Mesothelial cell of epicardium (in vitro differentiated cells): Measurements from ENCODE around the gene GRAMD1B. TPM values are rescaled to one million over a fixed set of nuclear protein-coding genes. Genes with fewer than 3 reads are reported as not detected.

Experiments used
- DNase-seq, 2 experiments: peaks; one replicate each; pipeline ENCODE4 v3.0.0; 2021; ENCODE audit warnings: low spot score in 2 of 2; ENCODE audit not compliant: unreplicated experiment in 2 of 2
- H3K27ac Mint-ChIP-seq: 2 replicates; pipeline ENCODE4 v1.8.0; 2021; ENCODE audit warnings: mixed read lengths
- H3K27me3 Mint-ChIP-seq: 2 replicates; pipeline ENCODE4 v1.8.0; 2021; ENCODE audit warnings: low read depth, mixed read lengths
- H3K36me3 Mint-ChIP-seq: 2 replicates; pipeline ENCODE4 v1.8.0; 2021; ENCODE audit warnings: mixed read lengths
- H3K4me1 Mint-ChIP-seq: 2 replicates; pipeline ENCODE4 v1.8.0; 2021; ENCODE audit warnings: mixed read lengths
- H3K4me3 Mint-ChIP-seq: 2 replicates; pipeline ENCODE4 v1.8.0; 2021; ENCODE audit warnings: mild to moderate bottlenecking, moderate library complexity, mixed read lengths
- H3K9me3 Mint-ChIP-seq: 2 replicates; pipeline ENCODE4 v1.8.0; 2021; ENCODE audit warnings: mixed read lengths
- total RNA-seq: library from RNA; stranded (reverse); gene quantifications from 3 replicates; pipeline ENCODE4 v1.2.1, GENCODE V29; 2021
- TF ChIP-seq, protein P1 (sequence below): fragments of 200-600 bp; sonication (generic); IDR thresholded peaks from one replicate; pipeline ENCODE4 v1.5.0; 2021; ENCODE audit warnings: antibody characterized with exemption; ENCODE audit not compliant: unreplicated experiment

GRAMD1B gene
- total RNA-seq, 1 donor from 2014 or later = 8.4 TPM

DNA sequence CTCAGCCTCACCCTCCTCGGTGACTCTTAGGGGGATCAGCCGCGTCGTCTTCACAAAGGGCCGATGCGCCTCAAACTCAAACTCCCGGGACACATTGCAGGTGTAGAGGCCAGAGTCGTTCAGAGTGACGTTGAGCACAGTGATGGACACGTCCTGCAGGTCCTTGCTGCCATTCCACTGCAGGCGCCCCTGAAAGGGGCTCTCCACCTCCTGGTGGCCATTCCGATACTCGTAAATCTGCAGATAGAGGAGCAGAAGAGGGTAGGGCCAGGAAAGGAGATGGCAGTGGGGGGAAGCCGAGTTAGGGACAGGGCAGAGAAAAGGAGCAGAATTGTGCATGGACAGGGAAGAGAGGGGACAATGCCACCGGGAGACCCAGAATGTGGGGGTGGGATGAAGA, 212.4 kb downstream of the GRAMD1B start:
- TF ChIP-seq, protein P1, sequence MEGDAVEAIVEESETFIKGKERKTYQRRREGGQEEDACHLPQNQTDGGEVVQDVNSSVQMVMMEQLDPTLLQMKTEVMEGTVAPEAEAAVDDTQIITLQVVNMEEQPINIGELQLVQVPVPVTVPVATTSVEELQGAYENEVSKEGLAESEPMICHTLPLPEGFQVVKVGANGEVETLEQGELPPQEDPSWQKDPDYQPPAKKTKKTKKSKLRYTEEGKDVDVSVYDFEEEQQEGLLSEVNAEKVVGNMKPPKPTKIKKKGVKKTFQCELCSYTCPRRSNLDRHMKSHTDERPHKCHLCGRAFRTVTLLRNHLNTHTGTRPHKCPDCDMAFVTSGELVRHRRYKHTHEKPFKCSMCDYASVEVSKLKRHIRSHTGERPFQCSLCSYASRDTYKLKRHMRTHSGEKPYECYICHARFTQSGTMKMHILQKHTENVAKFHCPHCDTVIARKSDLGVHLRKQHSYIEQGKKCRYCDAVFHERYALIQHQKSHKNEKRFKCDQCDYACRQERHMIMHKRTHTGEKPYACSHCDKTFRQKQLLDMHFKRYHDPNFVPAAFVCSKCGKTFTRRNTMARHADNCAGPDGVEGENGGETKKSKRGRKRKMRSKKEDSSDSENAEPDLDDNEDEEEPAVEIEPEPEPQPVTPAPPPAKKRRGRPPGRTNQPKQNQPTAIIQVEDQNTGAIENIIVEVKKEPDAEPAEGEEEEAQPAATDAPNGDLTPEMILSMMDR = no peak
- Mint-ChIP-seq H3K27me3 (peaks cover 52% of the 10 kb centered on the region), H3K36me3 (no peaks in the 10 kb centered on the region), H3K4me3 (no peak overlapping the region), H3K9me3 (no peaks in the 10 kb centered on the region), H3K4me1 (no peaks in the 10 kb centered on the region), H3K27ac (no peak overlapping the region)
- DNase-seq = no peak

DNA sequence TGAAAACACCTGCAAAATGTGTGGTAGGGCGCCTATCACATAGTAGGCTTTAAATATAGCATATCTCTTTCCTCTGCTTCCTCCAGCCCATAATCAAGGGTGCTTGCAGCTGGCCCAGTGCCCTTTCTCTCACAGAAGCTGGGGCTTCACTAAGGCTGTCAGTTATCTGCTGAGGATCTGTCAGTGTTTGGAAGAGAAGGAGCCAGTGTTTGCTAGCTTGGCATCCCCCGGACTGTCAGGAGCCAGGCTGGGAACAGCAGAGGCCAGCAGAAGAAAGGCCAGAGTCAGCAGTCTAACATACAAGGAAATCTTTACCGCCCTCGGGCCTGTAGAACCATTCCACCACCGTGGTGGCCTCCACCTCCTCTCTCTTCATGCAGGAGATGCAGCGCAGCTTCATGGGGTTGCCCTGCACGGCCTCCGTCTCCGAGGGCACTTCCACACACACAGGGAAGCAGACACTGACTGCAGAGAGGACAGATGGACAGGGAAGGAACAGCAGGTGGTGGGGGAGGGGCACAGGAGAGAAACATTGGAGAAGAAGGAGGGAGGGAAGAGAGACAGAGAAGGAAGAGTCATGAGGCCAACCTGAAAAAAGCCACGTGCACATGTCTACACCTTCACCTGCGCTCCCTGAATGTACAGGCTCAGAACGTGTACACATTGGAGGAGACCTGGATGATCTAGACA, 215.4 kb downstream of the GRAMD1B start:
- no peak overlapping the region for H3K4me3 Mint-ChIP-seq
- no peaks in the 10 kb centered on the region for H3K4me1 Mint-ChIP-seq
- H3K27me3 Mint-ChIP-seq = peaks cover 43% of the 10 kb centered on the region
- no peaks in the 10 kb centered on the region for H3K9me3 Mint-ChIP-seq
- H3K27ac Mint-ChIP-seq = no peak overlapping the region
- no peak for DNase-seq
- H3K36me3 Mint-ChIP-seq = no peaks in the 10 kb centered on the region
- TF ChIP-seq, protein P1 = no peak

DNA sequence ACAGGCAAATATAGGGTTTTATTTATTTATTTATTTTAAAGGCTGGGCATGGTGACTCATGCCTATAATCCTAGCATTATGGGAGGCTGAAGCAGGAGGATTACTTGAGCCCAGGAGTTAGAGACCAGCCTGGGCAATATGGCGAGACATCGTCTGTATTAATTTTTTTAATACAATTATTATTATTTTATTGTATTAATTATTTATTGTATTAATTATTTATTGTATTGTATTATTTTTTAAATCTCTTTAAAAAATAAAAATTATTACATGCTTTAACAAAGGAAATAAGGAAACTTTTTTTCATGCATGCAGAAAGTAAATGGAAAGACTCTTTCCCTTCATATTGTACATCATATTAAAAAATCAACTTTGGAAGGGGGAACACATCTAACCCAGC, 220.8 kb downstream of the GRAMD1B start:
- no peak for DNase-seq
- Mint-ChIP-seq H3K4me3 (no peak overlapping the region), H3K36me3 (no peaks in the 10 kb centered on the region), H3K27me3 (peaks cover 63% of the 10 kb centered on the region), H3K9me3 (no peaks in the 10 kb centered on the region), H3K27ac (no peak overlapping the region), H3K4me1 (peaks cover 8% of the 10 kb centered on the region)
- TF ChIP-seq, protein P1 = no peak

DNA sequence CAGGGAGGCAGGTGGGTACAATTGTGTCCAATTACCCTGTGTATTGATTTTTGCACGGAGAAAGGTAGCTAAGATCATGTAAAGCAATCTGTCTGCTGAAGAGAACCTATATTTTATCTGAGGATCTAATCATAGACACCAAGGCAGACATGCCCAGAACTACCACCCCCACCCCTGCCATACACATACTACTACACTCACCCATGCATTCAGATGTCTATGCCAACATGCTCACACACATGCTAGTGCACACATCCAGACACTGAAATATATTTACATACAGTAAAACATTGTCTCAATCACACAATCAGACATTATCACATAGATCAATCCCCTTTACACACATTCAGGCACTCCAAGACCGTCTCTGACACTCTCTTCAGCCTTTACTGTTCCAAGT, 222.5 kb downstream of the GRAMD1B start:
- TF ChIP-seq, protein P1 = no peak
- DNase-seq = no peak
- Mint-ChIP-seq H3K4me1 (peaks cover 8% of the 10 kb centered on the region), H3K27me3 (peaks cover 67% of the 10 kb centered on the region), H3K9me3 (no peaks in the 10 kb centered on the region), H3K4me3 (no peak overlapping the region), H3K36me3 (no peaks in the 10 kb centered on the region), H3K27ac (no peak overlapping the region)

DNA sequence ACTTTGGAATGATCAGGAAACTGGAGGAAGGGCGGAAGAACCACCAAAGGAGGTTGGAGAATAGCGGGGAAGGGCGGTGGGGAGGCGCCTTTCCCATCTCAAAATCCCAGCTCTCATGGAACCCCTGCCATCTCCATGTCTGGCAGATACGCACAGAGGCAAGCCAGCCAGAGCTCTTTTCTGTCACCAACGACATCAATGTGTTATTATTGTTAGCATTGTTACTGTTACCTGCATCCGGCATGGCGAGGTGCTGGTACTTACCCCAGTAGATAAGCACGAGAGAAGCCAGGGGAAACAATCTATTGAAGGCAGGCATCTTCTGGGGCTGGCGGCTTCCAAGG, 223.4 kb downstream of the GRAMD1B start:
- DNase-seq = no peak
- H3K27ac Mint-ChIP-seq = no peak overlapping the region
- H3K9me3 Mint-ChIP-seq = no peaks in the 10 kb centered on the region
- H3K36me3 Mint-ChIP-seq = no peaks in the 10 kb centered on the region
- peaks cover 8% of the 10 kb centered on the region for H3K4me1 Mint-ChIP-seq
- peaks cover 75% of the 10 kb centered on the region for H3K27me3 Mint-ChIP-seq
- H3K4me3 Mint-ChIP-seq = peak overlapping the region; percentile 77
- TF ChIP-seq, protein P1 = no peak
